HG02981 (cell line): ENCODE measurements around the gene MED10.

Experiments used
- ATAC-seq: cut with Tn5 transposase; IDR thresholded peaks from one replicate; pipeline ENCODE4 v1.9.1; 2021; ENCODE audit warnings: mild to moderate bottlenecking, moderate library complexity; ENCODE audit not compliant: unreplicated experiment

The MED10 gene

GRCh38 chr5:6353602-6354302 lies 24.6 kb downstream of the MED10 start:
- no peak for ATAC-seq

DNA sequence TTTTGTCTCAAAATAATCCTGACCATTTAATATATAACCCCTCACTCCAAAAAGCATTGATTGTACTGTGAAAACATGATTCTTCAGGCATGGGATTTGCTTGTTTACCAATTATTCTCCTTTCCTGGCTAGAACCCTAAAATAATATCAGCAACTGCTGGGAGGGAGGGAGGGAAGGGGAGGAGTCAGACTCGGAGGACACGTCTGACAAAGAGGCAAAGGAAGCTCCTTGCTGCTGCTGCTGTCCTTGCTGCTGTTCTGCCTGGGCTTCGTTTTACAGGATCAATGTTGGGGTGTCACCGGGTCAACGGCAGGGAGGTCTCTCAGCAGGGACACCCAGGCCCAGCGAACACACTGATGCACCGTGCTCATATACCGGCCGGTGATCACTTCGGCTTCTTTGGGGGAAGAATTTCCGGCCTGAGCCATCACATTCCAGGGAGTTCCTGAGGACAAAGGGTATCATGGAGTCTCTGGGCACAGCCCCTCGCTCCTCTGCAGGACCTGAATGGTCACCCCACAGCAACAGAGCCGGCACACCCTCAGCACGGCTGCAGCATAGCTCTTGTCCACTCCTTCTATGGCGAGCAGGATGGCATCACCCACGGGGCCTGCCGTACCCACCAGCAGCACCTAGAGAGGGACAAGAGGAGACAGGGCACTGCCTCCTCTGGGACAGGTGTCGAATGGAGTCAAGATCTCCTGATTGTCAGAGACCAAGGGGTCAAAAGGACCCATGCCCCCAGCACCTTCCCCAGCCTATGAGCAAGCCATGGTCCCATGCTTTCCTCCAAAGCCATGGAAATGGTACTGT lies 27.9 kb downstream of the MED10 start:
- no peak for ATAC-seq

DNA sequence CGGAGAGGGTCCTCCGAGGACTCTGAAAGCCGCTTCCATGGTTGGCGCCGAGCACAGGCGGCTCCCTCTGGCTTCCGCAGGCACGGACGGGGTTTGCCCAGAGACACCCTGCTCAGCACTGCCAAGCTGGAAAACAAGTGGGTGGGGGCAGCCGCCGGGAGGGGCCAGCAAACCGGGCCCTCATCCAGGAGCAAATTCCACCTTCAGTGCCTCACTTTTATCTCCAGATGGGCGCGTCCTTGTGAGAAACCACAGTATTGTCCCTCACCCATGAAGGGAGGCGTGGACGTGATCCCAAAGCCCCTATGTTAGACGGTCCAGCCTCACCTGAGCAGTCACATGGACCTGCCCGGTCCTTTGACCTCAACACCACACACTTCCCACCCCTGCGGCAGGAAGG lies 29.0 kb downstream of the MED10 start:
- no peak for ATAC-seq

- no peak for ATAC-seq
Observed at GRCh38 chr5:6348476-6349000, 29.8 kb downstream of the MED10 start.

GRCh38 chr5:6347673-6348072 lies 30.7 kb downstream of the MED10 start:
- no peak for ATAC-seq

- no peak for ATAC-seq
Observed at GRCh38 chr5:6347165-6347564, 31.2 kb downstream of the MED10 start.

GRCh38 chr5:6344593-6344989 lies 33.8 kb downstream of the MED10 start:
- no peak for ATAC-seq

- ATAC-seq, result no peak
Observed at GRCh38 chr5:6343951-6344592, 34.3 kb downstream of the MED10 start.

DNA sequence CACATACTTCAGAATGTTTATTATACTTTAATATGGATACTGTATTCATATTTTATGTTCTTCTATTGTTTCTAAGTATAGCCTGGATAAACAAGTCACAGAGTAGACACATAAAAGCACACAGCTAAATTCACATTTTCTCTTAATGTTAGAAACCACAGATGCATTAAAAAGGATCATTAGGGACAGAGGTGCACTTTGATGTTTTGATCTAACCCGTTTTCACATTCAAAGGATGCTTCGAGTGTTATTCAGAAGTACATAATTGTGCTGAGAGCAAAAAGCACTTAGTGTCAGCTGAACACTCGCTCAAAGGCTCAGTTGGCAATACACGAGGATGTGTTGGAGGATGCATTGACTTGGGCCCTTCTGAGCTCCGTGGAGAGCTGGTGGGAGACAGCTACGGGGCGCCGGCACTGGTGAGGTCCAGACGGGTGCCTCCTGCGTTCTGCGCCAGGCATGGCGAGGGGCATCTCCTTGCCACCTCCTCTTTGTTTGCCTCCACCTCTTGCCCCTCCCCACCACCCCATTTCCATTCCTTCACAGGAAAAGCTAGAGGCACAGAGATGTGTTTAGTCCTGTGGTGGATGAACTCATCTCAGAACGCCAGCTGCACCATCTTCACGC lies 35.5 kb downstream of the MED10 start:
- ATAC-seq, result no peak

- ATAC-seq, result no peak
Observed at GRCh38 chr5:6340100-6340499, 38.2 kb downstream of the MED10 start.

DNA sequence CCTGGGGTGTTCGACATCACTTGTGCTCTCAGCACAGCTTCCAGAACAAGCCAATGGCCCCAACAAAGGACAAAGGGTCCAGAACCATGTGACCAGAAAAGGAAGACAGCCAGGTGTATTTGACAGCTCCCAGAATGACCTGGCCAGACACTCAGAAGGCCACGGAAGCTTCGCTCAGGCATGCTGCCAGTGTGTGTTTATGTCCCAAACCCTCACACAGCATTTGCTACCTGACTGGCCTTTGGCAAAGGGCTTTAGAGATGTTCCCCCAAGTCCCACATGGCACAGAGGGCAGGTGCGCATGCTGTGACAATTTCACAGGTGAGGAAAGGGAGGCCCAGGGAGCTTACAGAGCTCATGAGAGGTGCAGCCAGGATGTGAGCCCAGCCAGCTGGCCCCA lies 39.5 kb downstream of the MED10 start:
- no peak for ATAC-seq

DNA sequence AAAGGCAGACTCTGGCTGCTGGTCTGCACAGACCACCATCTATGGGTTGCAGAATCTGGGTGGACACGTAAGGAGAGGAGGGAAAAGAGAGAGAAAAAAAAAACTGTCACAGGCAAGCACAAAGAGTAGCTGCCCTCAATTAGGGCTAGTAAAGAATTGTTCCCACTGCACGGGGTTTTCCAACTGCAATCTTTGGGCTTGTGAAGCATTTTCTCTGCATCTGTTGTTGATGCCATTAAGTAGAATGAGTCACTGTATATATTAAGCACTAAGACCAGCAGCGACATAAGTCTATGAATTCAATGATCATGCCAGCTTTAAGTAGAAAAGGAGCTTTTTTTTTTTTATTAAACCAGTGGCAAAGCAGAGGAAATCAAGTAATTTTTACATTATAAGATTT lies 40.2 kb downstream of the MED10 start:
- no peak for ATAC-seq

GRCh38 chr5:6333182-6333905 lies 45.0 kb downstream of the MED10 start:
- no peak for ATAC-seq

DNA sequence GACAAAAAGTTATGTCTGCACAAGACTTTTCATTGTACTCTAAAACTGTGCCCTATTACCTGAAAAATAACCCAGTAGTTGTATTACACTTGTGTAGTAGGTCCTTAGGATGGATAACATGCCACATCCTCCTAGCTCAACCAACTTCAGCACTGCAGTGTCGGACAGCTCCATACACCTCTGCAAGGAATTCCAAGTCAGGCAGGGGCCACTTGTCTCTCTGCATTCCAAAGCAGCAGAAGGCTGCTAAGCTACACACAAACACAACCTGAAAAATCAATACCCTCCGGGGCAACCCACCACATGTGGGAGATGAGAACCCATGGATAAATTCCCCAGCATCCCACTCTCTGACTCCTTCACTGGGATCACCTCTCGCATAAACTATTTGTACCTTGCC lies 50.2 kb downstream of the MED10 start:
- no peak for ATAC-seq

GRCh38 chr5:6326776-6327175 lies 51.6 kb downstream of the MED10 start:
- no peak for ATAC-seq

GRCh38 chr5:6322163-6322713 lies 56.1 kb downstream of the MED10 start:
- no peak for ATAC-seq
